SK-N-MC (cell line): ENCODE results near the gene SYNJ2BP.
"Not testable (repeated sequence)": the region's sequence is repeated elsewhere in the genome, so short reads cannot be mapped to it uniquely, and the experiment has no call there.

ENCODE experiments used
- DNase-seq: peaks from one replicate; pipeline ENCODE4 v3.0.0-alpha.2; 2011; ENCODE audit warnings: low read depth, low spot score
- H3K27ac ChIP-seq: fragments of 200-600 bp; sonication (generic); 2 replicates; pipeline ENCODE4 v1.5.1; 2016; ENCODE audit warnings: mixed run types
- H3K36me3 ChIP-seq: fragments of 200-600 bp; sonication (generic); 2 replicates; pipeline ENCODE4 v1.6.1; 2017; ENCODE audit warnings: antibody characterized with exemption, low read length, mixed read lengths; ENCODE audit not compliant: insufficient read depth
- H3K4me3 ChIP-seq: fragments of 200-600 bp; sonication (generic); 2 replicates; pipeline ENCODE4 v1.5.1; 2016
- H3K9ac ChIP-seq: fragments of 200-600 bp; sonication (generic); 2 replicates; pipeline ENCODE4 v1.8.0; 2017; ENCODE audit warnings: mixed run types, mixed read lengths; ENCODE audit not compliant: insufficient read length
- H3K9me3 ChIP-seq: fragments of 200-600 bp; sonication (generic); 2 replicates; pipeline ENCODE4 v1.6.1; 2017; ENCODE audit warnings: low read depth, mild to moderate bottlenecking, antibody characterized with exemption, low read length, moderate library complexity, mixed read lengths
- EZH2 ChIP-seq: fragments of 200-600 bp; sonication (generic); IDR thresholded peaks from one replicate; pipeline ENCODE4 v1.6.1; 2017; ENCODE audit warnings: antibody characterized with exemption
- FOXP2 ChIP-seq: optimal IDR thresholded peaks from 2 replicates; pipeline ENCODE3; 2011; ENCODE audit warnings: mild to moderate bottlenecking, moderate library complexity; ENCODE audit not compliant: insufficient read depth; ENCODE audit errors: extremely low read length, control extremely low read depth
- POLR2AphosphoS5 ChIP-seq: IDR thresholded peaks from 2 replicates; pipeline ENCODE4 v1.6.1; 2012; ENCODE audit warnings: mild to moderate bottlenecking, low read depth, low read length, borderline replicate concordance

SYNJ2BP gene

GRCh38 chr14:70422538-70422937 is 5.6 kb upstream of the SYNJ2BP start:
- no peaks in the 10 kb centered on the region for H3K9me3 ChIP-seq
- no peak overlapping the region for H3K27ac ChIP-seq
- H3K9ac ChIP-seq, result no peak overlapping the region
- DNase-seq, result no peak
- H3K36me3 ChIP-seq, result no peaks in the 10 kb centered on the region
- TF ChIP-seq POLR2AphosphoS5, result no peak
- no peak for TF ChIP-seq FOXP2
- no peak for TF ChIP-seq EZH2
- no peak overlapping the region for H3K4me3 ChIP-seq

DNA sequence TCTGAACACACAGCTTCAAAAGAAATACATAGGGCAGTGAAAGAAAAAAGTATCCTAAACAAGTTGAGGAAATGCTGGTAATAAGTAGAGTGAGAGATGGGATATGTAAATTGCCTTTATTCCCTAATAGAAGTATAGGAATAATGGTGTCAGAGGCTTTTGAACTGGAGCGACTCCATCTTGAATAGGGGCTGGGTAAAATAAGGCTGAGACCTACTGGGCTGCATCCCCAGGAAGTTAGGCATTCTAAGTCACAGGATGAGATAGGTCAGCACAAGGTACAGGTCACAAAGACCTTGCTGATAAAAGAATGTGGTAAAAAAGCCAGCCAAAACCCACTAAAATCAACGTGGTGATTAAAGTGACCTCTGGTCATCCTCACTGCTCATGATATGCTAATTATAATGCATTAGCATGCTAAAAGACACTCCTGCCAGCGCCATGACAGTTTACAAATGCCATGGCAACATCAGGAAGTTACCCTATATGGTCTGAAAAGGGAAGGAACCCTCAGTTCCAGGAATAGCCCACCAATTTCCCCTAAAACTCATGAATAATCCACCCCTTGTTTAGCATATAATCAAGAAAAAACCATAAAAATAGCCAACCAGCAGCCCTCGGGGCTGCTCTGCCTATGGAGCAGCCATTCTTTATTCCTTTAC is 2.5 kb upstream of the SYNJ2BP start:
- H3K36me3 ChIP-seq, H3K9ac ChIP-seq, DNase-seq, H3K27ac ChIP-seq, H3K9me3 ChIP-seq, H3K4me3 ChIP-seq: not testable (repeated sequence)

- Histone ChIP-seq H3K27ac (no peak overlapping the region), H3K9me3 (no peaks in the 10 kb centered on the region), H3K36me3 (peaks cover 6% of the 10 kb centered on the region; the same call in 1 of the 2 replicates), H3K4me3 (peak overlapping the region; percentile 91), H3K9ac (peak overlapping the region; percentile 85)
- no peak for DNase-seq
- TF ChIP-seq EZH2, result no peak
- no peak for TF ChIP-seq POLR2AphosphoS5
- TF ChIP-seq FOXP2, result no peak
These were observed 559 bp downstream of the SYNJ2BP start for GRCh38 chr14:70416338-70416724.

- H3K4me3 ChIP-seq, result peak overlapping the region; percentile 91
- no peak overlapping the region for H3K9ac ChIP-seq
- TF ChIP-seq POLR2AphosphoS5 (no peak), EZH2 (no peak), FOXP2 (no peak)
- H3K9me3 ChIP-seq, result no peaks in the 10 kb centered on the region
- DNase-seq, result no peak
- H3K27ac ChIP-seq, result no peak overlapping the region
- peaks cover 6% of the 10 kb centered on the region; the same call in 1 of the 2 replicates for H3K36me3 ChIP-seq
These were observed 1.1 kb downstream of the SYNJ2BP start for GRCh38 chr14:70415788-70416187.

- no peak overlapping the region for H3K9ac ChIP-seq
- H3K9me3 ChIP-seq, result no peaks in the 10 kb centered on the region
- H3K36me3 ChIP-seq, result peaks cover 8% of the 10 kb centered on the region
- no peak overlapping the region for H3K27ac ChIP-seq
- H3K4me3 ChIP-seq, result no peak overlapping the region
- TF ChIP-seq FOXP2 (no peak), EZH2 (no peak), POLR2AphosphoS5 (no peak)
- DNase-seq, result no peak
These were observed 9.3 kb downstream of the SYNJ2BP start for GRCh38 chr14:70407621-70408020.

DNA sequence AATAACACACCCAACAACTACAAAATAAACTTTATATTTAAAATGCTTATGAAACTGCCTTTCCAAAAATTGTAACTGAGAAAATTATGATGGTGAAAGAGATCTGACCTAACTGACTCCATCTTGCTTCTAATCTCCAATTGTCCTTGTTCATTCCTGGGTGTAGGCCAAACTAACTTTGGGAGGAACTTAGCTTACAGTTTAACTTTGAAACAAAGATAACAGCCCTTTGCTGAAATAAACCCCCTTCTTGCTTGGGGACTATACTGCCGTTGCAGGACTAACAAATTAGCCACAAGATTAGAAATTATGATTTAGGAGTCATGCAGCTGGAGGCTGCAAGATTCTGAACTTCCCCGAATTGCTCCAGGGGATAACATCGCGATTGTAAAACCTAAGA is 10.7 kb downstream of the SYNJ2BP start:
- peak overlapping the region; percentile 42; the same call in 1 of the 2 replicates for H3K27ac ChIP-seq
- not testable (repeated sequence) for H3K36me3 ChIP-seq, H3K9ac ChIP-seq, H3K9me3 ChIP-seq, DNase-seq
- 0 out of 2 replicates have a peak overlapping the region, but pooled peaks have one; percentile 15 for H3K4me3 ChIP-seq

DNA sequence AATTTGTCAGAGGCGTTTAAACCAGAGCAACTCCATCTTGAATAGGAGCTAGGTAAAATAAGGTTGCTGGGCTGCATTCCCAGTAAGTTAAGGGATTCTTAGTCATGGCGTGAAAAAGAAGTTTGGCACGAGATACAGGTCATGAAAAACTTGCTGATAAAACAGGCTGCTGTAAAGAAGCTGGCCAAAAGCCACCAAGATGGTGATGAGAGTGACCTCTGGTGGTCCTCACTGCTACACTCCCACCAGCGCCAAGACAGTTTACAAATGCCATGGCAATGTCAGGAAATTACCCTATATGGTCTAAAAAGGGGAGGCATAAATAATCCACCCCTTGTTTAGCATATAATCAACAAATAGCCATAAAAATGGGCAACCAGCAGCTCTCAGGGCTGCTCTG is 13.6 kb downstream of the SYNJ2BP start:
- H3K9me3 ChIP-seq, H3K27ac ChIP-seq, H3K4me3 ChIP-seq, DNase-seq, H3K9ac ChIP-seq, H3K36me3 ChIP-seq: not testable (repeated sequence)

DNA sequence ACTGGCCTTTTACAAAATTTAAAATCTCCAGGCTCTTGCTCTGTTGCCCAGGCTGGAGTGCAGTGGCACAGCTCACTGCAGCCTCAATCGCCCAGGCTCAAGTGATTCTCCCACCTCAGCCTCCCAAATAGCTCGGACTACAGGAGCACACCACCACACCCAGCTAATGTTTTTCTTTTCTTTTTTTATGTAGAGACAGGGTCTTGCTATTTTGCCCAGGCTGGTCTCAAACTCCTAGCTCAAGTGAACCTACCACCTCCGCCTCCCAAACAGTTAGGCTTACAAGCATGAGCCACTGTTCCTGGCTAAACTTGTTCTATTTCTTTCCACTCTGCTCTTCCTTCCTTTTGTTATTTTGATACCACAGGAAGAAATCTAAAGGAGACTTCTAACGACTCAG is 15.2 kb downstream of the SYNJ2BP start:
- H3K9ac ChIP-seq, result no peak overlapping the region
- H3K36me3 ChIP-seq, result no peaks in the 10 kb centered on the region; the same call in 1 of the 2 replicates
- no peak overlapping the region for H3K27ac ChIP-seq
- H3K4me3 ChIP-seq, result no peak overlapping the region
- TF ChIP-seq FOXP2 (no peak), EZH2 (no peak), POLR2AphosphoS5 (no peak)
- no peaks in the 10 kb centered on the region for H3K9me3 ChIP-seq
- DNase-seq, result no peak

GRCh38 chr14:70398706-70399431 is 18.0 kb downstream of the SYNJ2BP start:
- no peak for DNase-seq
- Histone ChIP-seq H3K9ac (no peak overlapping the region), H3K27ac (no peak overlapping the region), H3K36me3 (no peaks in the 10 kb centered on the region; the same call in 1 of the 2 replicates), H3K4me3 (no peak overlapping the region), H3K9me3 (no peaks in the 10 kb centered on the region)
- TF ChIP-seq POLR2AphosphoS5 (no peak), FOXP2 (no peak), EZH2 (no peak)
